Prostate gland (tissue), 2 donors: ENCODE data around the gene LYPD8.

Experiments
- POLR2A ChIP-seq: fragments of 450-650 bp; IDR thresholded peaks from one replicate; pipeline ENCODE4 v1.6.1; 2016; ENCODE audit warnings: antibody characterized with exemption, mild to moderate bottlenecking
- TF ChIP-seq, protein P1 (sequence below), 4 experiments: fragments of 200-600 bp in 2 of 4; fragments of 450-650 bp in 2 of 4; sonication (generic) in 2 of 4; IDR thresholded peaks; 1 replicate in 3 of 4; 2 replicates in 1 of 4; pipeline ENCODE4 v1.5.1; 2016 to 2019; ENCODE audit warnings: antibody characterized with exemption in 4 of 4, mild to moderate bottlenecking in 2 of 4, moderate library complexity in 2 of 4

DNA sequence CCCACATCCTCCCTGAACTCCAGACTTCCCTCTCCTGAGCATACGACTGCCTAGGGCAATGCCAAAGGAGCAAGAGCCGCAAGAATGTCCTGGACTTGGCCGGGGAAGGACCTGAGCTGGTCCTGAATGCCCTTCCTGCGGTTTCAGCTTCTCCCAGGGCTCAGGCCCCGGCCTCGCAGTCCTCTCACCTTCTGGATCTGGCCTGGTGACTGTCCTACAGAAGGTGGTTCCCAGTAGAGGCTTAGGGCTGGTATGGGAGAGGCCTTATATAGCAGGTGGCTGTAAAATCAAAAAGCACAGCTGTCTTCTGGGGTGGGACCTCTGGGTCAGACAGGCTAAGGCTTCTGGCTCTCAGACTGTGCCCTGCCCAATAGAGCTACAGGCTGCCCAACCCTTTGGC lies at the start of gene LYPD8:
- TF ChIP-seq, protein P1, sequence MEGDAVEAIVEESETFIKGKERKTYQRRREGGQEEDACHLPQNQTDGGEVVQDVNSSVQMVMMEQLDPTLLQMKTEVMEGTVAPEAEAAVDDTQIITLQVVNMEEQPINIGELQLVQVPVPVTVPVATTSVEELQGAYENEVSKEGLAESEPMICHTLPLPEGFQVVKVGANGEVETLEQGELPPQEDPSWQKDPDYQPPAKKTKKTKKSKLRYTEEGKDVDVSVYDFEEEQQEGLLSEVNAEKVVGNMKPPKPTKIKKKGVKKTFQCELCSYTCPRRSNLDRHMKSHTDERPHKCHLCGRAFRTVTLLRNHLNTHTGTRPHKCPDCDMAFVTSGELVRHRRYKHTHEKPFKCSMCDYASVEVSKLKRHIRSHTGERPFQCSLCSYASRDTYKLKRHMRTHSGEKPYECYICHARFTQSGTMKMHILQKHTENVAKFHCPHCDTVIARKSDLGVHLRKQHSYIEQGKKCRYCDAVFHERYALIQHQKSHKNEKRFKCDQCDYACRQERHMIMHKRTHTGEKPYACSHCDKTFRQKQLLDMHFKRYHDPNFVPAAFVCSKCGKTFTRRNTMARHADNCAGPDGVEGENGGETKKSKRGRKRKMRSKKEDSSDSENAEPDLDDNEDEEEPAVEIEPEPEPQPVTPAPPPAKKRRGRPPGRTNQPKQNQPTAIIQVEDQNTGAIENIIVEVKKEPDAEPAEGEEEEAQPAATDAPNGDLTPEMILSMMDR (IDR thresholded peaks at IDR 0.05) = no peak
- no peak for TF ChIP-seq POLR2A
